GM23338 (cell line): ENCODE results near the gene NDUFB11. TPM values are rescaled to one million over a fixed set of nuclear protein-coding genes. Genes with fewer than 3 reads are reported as not detected.

Source experiments
- ATAC-seq: fragments of 200-7000 bp; cut with Tn5 transposase; 3 replicates; pipeline ENCODE4 v1.9.1; 2020
- DNase-seq: peaks from one replicate; pipeline ENCODE4 v3.0.0-alpha.2; 2015; ENCODE audit warnings: low spot score
- H2AFZ ChIP-seq: fragments of 200-600 bp; sonication (generic); 2 replicates; pipeline ENCODE4 v1.8.0; 2016; ENCODE audit warnings: antibody characterized with exemption, mild to moderate bottlenecking, moderate library complexity
- H3F3A ChIP-seq: fragments of 200-600 bp; sonication (generic); replicated peaks from 2 replicates; pipeline ENCODE4 v1.8.0; 2017; ENCODE audit warnings: antibody characterized with exemption, mixed run types, low read depth
- H3K27ac ChIP-seq: fragments of 200-600 bp; sonication (generic); 2 replicates; pipeline ENCODE4 v1.6.1; 2016; ENCODE audit warnings: low read depth
- H3K27me3 ChIP-seq: fragments of 200-600 bp; sonication (generic); 2 replicates; pipeline ENCODE4 v1.8.0; 2016; ENCODE audit warnings: mild to moderate bottlenecking, mixed run types, moderate library complexity; ENCODE audit not compliant: insufficient read depth
- H3K36me3 ChIP-seq: fragments of 200-600 bp; sonication (generic); 2 replicates; pipeline ENCODE4 v1.8.0; 2016; ENCODE audit warnings: mild to moderate bottlenecking; ENCODE audit not compliant: insufficient read depth
- H3K4me1 ChIP-seq: fragments of 200-600 bp; sonication (generic); 2 replicates; pipeline ENCODE4 v1.8.0; 2016; ENCODE audit warnings: mild to moderate bottlenecking, moderate library complexity; ENCODE audit not compliant: insufficient read depth
- H3K4me2 ChIP-seq: fragments of 200-600 bp; sonication (generic); 2 replicates; pipeline ENCODE4 v1.7.1; 2017; ENCODE audit warnings: mixed run types
- H3K4me3 ChIP-seq: fragments of 200-600 bp; sonication (generic); 2 replicates; pipeline ENCODE4 v1.6.1; 2016; ENCODE audit warnings: mixed run types
- H3K79me2 ChIP-seq: fragments of 200-600 bp; sonication (generic); replicated peaks from 2 replicates; pipeline ENCODE4 v1.8.0; 2017; ENCODE audit warnings: mild to moderate bottlenecking; ENCODE audit not compliant: insufficient read depth
- H3K9me2 ChIP-seq: fragments of 200-600 bp; sonication (generic); 2 replicates; pipeline ENCODE4 v1.8.0; 2017; ENCODE audit not compliant: insufficient read depth
- H4K20me1 ChIP-seq: fragments of 200-600 bp; sonication (generic); replicated peaks from 2 replicates; pipeline ENCODE4 v1.8.0; 2017; ENCODE audit warnings: mild to moderate bottlenecking; ENCODE audit not compliant: insufficient read depth
- H3K27ac Mint-ChIP-seq: 2 replicates; pipeline ENCODE4 v1.8.0; 2020; ENCODE audit warnings: inconsistent platforms, mild to moderate bottlenecking, moderate library complexity, mixed read lengths
- H3K27me3 Mint-ChIP-seq: 3 replicates; pipeline ENCODE4 v1.8.0; 2022; ENCODE audit warnings: low read depth, mild to moderate bottlenecking, moderate library complexity, mixed read lengths, inconsistent platforms; ENCODE audit not compliant: insufficient read depth, poor library complexity
- H3K36me3 Mint-ChIP-seq: 3 replicates; pipeline ENCODE4 v1.8.0; 2021; ENCODE audit warnings: low read depth, mild to moderate bottlenecking, inconsistent platforms, moderate library complexity, mixed read lengths
- H3K4me1 Mint-ChIP-seq: 3 replicates; pipeline ENCODE4 v1.8.0; 2020; ENCODE audit warnings: mild to moderate bottlenecking, inconsistent platforms, mixed read lengths
- H3K4me3 Mint-ChIP-seq: 3 replicates; pipeline ENCODE4 v1.8.0; 2021; ENCODE audit warnings: moderate library complexity, mild to moderate bottlenecking, inconsistent platforms, mixed read lengths
- H3K9me3 Mint-ChIP-seq: 3 replicates; pipeline ENCODE4 v1.8.0; 2020; ENCODE audit warnings: moderate library complexity, mild to moderate bottlenecking, inconsistent platforms, mixed read lengths
- CREB1 ChIP-seq: fragments of 250-450 bp; sonication (Bioruptor Pico); IDR thresholded peaks from 2 replicates; pipeline ENCODE4 v1.5.0; 2020; ENCODE audit warnings: low read depth, mild to moderate bottlenecking, moderate library complexity
- EZH2 ChIP-seq: fragments of 200-600 bp; sonication (generic); IDR thresholded peaks from one replicate; pipeline ENCODE4 v1.8.0; 2017; ENCODE audit warnings: antibody characterized with exemption, mild to moderate bottlenecking, low read depth; ENCODE audit not compliant: unreplicated experiment
- EZH2phosphoT487 ChIP-seq: fragments of 200-600 bp; sonication (generic); IDR thresholded peaks from one replicate; pipeline ENCODE4 v1.8.1; 2018; ENCODE audit warnings: antibody characterized with exemption; ENCODE audit not compliant: unreplicated experiment
- JUNB ChIP-seq: IDR thresholded peaks from one replicate; pipeline ENCODE4 v1.6.1; 2016; ENCODE audit warnings: antibody characterized with exemption; ENCODE audit not compliant: unreplicated experiment
- NANOG ChIP-seq: IDR thresholded peaks from 2 replicates; pipeline ENCODE4 v1.6.1; 2016; ENCODE audit warnings: antibody characterized with exemption, borderline replicate concordance
- POLR2AphosphoS5 ChIP-seq: IDR thresholded peaks from 2 replicates; pipeline ENCODE4 v1.6.1; 2016; ENCODE audit warnings: antibody characterized with exemption, low read depth
- STAT1 ChIP-seq: IDR thresholded peaks from one replicate; pipeline ENCODE4 v1.6.1; 2016; ENCODE audit warnings: antibody characterized with exemption; ENCODE audit not compliant: unreplicated experiment
- ZNF114 ChIP-seq: fragments of 250-450 bp; sonication (Bioruptor Pico); IDR thresholded peaks from 2 replicates; pipeline ENCODE4 v1.5.0; 2020; ENCODE audit warnings: mild to moderate bottlenecking, moderate library complexity
- ZNF331 ChIP-seq: fragments of 250-450 bp; sonication (Bioruptor Pico); IDR thresholded peaks from 2 replicates; pipeline ENCODE4 v1.5.0; 2020; ENCODE audit warnings: low read depth, mild to moderate bottlenecking, moderate library complexity
- polyA plus RNA-seq: library from polyadenylated mRNA; unstranded; fragments of >200 nt; fragmentation: Nextera tagmentation; extraction: Ambion mirVana; gene quantifications from 2 replicates; pipeline ENCODE4 v1.2.1, GENCODE V29; 2016
- total RNA-seq: library from RNA; depleted of rRNA; stranded (reverse); fragments of >200 nt; shearing (Covaris generic); gene quantifications from 2 replicates; pipeline ENCODE4 v1.2.3, GENCODE V29; 2014
- TF ChIP-seq, protein P1 (sequence below), 2 experiments: fragments of 200-600 bp in 1 of 2; sonication (generic) in 1 of 2; conservative IDR thresholded peaks; 2 replicates each; pipeline versions ENCODE4 v1.5.1 to v1.6.1; 2016 to 2017; ENCODE audit warnings: antibody characterized with exemption in 2 of 2, low read depth in 2 of 2, mild to moderate bottlenecking in 2 of 2, moderate library complexity in 1 of 2
- TF ChIP-seq, protein P2 (sequence below): fragments of 250-450 bp; sonication (Bioruptor Pico); IDR thresholded peaks from 2 replicates; pipeline ENCODE4 v1.5.0; 2020; ENCODE audit warnings: mild to moderate bottlenecking, moderate library complexity
- TF ChIP-seq, protein P3 (sequence below): IDR thresholded peaks from 2 replicates; pipeline ENCODE4 v1.6.1; 2016; ENCODE audit warnings: antibody characterized with exemption
- TF ChIP-seq, protein P4 (sequence below): IDR thresholded peaks from one replicate; pipeline ENCODE4 v1.6.1; 2018; ENCODE audit warnings: antibody characterized with exemption; ENCODE audit not compliant: unreplicated experiment

The NDUFB11 gene
- total and polyA plus RNA-seq, 2 experiments from 2014 or later: 103 to 238 TPM

DNA sequence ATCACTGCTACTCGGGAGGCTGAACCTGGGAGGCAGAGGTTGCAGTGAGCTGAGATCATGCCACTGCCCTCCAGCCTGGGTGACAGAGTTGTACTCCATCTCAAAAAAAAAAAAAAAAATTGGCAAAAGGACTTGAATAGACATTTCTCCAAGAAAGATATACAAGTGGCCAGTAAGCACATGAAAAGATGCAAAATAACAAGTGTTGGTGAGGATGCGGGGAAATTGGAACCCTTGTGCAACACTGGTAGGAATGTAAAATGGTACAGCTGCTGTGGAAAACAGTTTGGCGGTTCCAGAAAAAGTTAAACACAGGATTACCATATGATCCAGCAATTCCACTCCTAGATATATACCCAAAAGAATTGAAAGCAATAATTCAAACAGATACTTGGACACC, 19.9 kb upstream of the NDUFB11 start:
- Mint-ChIP-seq H3K4me1 (no peaks in the 10 kb centered on the region; the same call in 2 of the 3 replicates), H3K4me3 (no peak overlapping the region), H3K36me3 (peaks cover 37% of the 10 kb centered on the region), H3K27me3 (peaks cover 3% of the 10 kb centered on the region), H3K9me3 (no peaks in the 10 kb centered on the region; the same call in 2 of the 3 replicates), H3K27ac (no peak overlapping the region)
- H2AFZ ChIP-seq: no peak overlapping the region
- H3K36me3 ChIP-seq: no peaks in the 10 kb centered on the region
- DNase-seq: no peak
- no peak overlapping the region for H3K27ac ChIP-seq
- H3K4me3 ChIP-seq: no peak overlapping the region
- no peaks in the 10 kb centered on the region for H4K20me1 ChIP-seq
- no peaks in the 10 kb centered on the region for H3K4me1 ChIP-seq
- TF ChIP-seq EZH2 (no peak), STAT1 (no peak), POLR2AphosphoS5 (no peak), JUNB (no peak), EZH2phosphoT487 (no peak), ZNF114 (CRISPR knock-in tag) (no peak), NANOG (no peak), CREB1 (CRISPR knock-in tag) (no peak), ZNF331 (CRISPR knock-in tag) (no peak)
- TF ChIP-seq, protein P1, sequence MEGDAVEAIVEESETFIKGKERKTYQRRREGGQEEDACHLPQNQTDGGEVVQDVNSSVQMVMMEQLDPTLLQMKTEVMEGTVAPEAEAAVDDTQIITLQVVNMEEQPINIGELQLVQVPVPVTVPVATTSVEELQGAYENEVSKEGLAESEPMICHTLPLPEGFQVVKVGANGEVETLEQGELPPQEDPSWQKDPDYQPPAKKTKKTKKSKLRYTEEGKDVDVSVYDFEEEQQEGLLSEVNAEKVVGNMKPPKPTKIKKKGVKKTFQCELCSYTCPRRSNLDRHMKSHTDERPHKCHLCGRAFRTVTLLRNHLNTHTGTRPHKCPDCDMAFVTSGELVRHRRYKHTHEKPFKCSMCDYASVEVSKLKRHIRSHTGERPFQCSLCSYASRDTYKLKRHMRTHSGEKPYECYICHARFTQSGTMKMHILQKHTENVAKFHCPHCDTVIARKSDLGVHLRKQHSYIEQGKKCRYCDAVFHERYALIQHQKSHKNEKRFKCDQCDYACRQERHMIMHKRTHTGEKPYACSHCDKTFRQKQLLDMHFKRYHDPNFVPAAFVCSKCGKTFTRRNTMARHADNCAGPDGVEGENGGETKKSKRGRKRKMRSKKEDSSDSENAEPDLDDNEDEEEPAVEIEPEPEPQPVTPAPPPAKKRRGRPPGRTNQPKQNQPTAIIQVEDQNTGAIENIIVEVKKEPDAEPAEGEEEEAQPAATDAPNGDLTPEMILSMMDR (conservative IDR thresholded peaks at IDR 0.05; ENCODE audit: low read depth in 2 of 2): no peak
- TF ChIP-seq, protein P2, sequence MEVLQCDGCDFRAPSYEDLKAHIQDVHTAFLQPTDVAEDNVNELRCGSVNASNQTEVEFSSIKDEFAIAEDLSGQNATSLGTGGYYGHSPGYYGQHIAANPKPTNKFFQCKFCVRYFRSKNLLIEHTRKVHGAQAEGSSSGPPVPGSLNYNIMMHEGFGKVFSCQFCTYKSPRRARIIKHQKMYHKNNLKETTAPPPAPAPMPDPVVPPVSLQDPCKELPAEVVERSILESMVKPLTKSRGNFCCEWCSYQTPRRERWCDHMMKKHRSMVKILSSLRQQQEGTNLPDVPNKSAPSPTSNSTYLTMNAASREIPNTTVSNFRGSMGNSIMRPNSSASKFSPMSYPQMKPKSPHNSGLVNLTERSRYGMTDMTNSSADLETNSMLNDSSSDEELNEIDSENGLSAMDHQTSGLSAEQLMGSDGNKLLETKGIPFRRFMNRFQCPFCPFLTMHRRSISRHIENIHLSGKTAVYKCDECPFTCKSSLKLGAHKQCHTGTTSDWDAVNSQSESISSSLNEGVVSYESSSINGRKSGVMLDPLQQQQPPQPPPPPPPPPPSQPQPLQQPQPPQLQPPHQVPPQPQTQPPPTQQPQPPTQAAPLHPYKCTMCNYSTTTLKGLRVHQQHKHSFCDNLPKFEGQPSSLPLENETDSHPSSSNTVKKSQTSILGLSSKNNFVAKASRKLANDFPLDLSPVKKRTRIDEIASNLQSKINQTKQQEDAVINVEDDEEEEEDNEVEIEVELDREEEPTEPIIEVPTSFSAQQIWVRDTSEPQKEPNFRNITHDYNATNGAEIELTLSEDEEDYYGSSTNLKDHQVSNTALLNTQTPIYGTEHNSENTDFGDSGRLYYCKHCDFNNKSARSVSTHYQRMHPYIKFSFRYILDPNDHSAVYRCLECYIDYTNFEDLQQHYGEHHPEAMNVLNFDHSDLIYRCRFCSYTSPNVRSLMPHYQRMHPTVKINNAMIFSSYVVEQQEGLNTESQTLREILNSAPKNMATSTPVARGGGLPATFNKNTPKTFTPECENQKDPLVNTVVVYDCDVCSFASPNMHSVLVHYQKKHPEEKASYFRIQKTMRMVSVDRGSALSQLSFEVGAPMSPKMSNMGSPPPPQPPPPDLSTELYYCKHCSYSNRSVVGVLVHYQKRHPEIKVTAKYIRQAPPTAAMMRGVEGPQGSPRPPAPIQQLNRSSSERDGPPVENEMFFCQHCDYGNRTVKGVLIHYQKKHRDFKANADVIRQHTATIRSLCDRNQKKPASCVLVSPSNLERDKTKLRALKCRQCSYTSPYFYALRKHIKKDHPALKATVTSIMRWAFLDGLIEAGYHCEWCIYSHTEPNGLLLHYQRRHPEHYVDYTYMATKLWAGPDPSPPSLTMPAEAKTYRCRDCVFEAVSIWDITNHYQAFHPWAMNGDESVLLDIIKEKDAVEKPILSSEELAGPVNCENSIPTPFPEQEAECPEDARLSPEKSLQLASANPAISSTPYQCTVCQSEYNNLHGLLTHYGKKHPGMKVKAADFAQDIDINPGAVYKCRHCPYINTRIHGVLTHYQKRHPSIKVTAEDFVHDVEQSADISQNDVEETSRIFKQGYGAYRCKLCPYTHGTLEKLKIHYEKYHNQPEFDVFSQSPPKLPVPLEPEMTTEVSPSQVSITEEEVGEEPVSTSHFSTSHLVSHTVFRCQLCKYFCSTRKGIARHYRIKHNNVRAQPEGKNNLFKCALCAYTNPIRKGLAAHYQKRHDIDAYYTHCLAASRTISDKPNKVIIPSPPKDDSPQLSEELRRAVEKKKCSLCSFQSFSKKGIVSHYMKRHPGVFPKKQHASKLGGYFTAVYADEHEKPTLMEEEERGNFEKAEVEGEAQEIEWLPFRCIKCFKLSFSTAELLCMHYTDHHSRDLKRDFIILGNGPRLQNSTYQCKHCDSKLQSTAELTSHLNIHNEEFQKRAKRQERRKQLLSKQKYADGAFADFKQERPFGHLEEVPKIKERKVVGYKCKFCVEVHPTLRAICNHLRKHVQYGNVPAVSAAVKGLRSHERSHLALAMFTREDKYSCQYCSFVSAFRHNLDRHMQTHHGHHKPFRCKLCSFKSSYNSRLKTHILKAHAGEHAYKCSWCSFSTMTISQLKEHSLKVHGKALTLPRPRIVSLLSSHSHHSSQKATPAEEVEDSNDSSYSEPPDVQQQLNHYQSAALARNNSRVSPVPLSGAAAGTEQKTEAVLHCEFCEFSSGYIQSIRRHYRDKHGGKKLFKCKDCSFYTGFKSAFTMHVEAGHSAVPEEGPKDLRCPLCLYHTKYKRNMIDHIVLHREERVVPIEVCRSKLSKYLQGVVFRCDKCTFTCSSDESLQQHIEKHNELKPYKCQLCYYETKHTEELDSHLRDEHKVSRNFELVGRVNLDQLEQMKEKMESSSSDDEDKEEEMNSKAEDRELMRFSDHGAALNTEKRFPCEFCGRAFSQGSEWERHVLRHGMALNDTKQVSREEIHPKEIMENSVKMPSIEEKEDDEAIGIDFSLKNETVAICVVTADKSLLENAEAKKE (CRISPR knock-in tag): no peak
- TF ChIP-seq, protein P3, sequence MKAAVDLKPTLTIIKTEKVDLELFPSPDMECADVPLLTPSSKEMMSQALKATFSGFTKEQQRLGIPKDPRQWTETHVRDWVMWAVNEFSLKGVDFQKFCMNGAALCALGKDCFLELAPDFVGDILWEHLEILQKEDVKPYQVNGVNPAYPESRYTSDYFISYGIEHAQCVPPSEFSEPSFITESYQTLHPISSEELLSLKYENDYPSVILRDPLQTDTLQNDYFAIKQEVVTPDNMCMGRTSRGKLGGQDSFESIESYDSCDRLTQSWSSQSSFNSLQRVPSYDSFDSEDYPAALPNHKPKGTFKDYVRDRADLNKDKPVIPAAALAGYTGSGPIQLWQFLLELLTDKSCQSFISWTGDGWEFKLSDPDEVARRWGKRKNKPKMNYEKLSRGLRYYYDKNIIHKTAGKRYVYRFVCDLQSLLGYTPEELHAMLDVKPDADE: no peak
- TF ChIP-seq, protein P4, sequence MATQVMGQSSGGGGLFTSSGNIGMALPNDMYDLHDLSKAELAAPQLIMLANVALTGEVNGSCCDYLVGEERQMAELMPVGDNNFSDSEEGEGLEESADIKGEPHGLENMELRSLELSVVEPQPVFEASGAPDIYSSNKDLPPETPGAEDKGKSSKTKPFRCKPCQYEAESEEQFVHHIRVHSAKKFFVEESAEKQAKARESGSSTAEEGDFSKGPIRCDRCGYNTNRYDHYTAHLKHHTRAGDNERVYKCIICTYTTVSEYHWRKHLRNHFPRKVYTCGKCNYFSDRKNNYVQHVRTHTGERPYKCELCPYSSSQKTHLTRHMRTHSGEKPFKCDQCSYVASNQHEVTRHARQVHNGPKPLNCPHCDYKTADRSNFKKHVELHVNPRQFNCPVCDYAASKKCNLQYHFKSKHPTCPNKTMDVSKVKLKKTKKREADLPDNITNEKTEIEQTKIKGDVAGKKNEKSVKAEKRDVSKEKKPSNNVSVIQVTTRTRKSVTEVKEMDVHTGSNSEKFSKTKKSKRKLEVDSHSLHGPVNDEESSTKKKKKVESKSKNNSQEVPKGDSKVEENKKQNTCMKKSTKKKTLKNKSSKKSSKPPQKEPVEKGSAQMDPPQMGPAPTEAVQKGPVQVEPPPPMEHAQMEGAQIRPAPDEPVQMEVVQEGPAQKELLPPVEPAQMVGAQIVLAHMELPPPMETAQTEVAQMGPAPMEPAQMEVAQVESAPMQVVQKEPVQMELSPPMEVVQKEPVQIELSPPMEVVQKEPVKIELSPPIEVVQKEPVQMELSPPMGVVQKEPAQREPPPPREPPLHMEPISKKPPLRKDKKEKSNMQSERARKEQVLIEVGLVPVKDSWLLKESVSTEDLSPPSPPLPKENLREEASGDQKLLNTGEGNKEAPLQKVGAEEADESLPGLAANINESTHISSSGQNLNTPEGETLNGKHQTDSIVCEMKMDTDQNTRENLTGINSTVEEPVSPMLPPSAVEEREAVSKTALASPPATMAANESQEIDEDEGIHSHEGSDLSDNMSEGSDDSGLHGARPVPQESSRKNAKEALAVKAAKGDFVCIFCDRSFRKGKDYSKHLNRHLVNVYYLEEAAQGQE: no peak
- H3K79me2 ChIP-seq: peaks cover 49% of the 10 kb centered on the region
- H3K4me2 ChIP-seq: no peak overlapping the region
- no peak for ATAC-seq
- H3K9me2 ChIP-seq: no peaks in the 10 kb centered on the region
- H3F3A ChIP-seq: no peaks in the 10 kb centered on the region
- H3K27me3 ChIP-seq: no peaks in the 10 kb centered on the region
